MM.1S (cell line): ENCODE measurements around the gene TBATA.

ENCODE experiments used
- DNase-seq: peaks from one replicate; pipeline ENCODE4 v3.0.0-alpha.2; 2015
- H2AFZ ChIP-seq: fragments of 300-600 bp; sonication (generic); 2 replicates; pipeline ENCODE4 v1.6.0; 2016; ENCODE audit warnings: antibody characterized with exemption, low read length
- H3F3A ChIP-seq: fragments of 300-600 bp; sonication (generic); 2 replicates; pipeline ENCODE4 v1.6.1; 2016; ENCODE audit warnings: mild to moderate bottlenecking, antibody characterized with exemption, low read length, moderate library complexity, mixed read lengths; ENCODE audit not compliant: insufficient read depth
- H3K27ac ChIP-seq: fragments of 300-600 bp; sonication (generic); 2 replicates; pipeline ENCODE4 v1.5.1; 2016; ENCODE audit warnings: mild to moderate bottlenecking, low read length
- H3K27me3 ChIP-seq: fragments of 300-600 bp; sonication (generic); replicated peaks from 2 replicates; pipeline ENCODE4 v1.6.0; 2016; ENCODE audit warnings: low read length; ENCODE audit not compliant: insufficient read depth
- H3K36me3 ChIP-seq: fragments of 300-600 bp; sonication (generic); replicated peaks from 2 replicates; pipeline ENCODE4 v1.6.1; 2016; ENCODE audit warnings: mild to moderate bottlenecking, low read length, mixed read lengths; ENCODE audit not compliant: insufficient read depth
- H3K4me1 ChIP-seq: fragments of 300-600 bp; sonication (generic); 2 replicates; pipeline ENCODE4 v1.6.1; 2016; ENCODE audit warnings: low read length, mixed read lengths
- H3K4me2 ChIP-seq: fragments of 300-600 bp; sonication (generic); 2 replicates; pipeline ENCODE4 v1.6.0; 2016; ENCODE audit warnings: low read depth, low read length
- H3K4me3 ChIP-seq: fragments of 300-600 bp; sonication (generic); 2 replicates; pipeline ENCODE4 v1.5.1; 2016; ENCODE audit warnings: low read length, mixed read lengths
- H3K79me2 ChIP-seq: fragments of 300-600 bp; sonication (generic); 2 replicates; pipeline ENCODE4 v1.6.1; 2016; ENCODE audit warnings: mixed run types, low read length, mixed read lengths
- H3K9ac ChIP-seq: fragments of 300-600 bp; sonication (generic); 2 replicates; pipeline ENCODE4 v1.6.1; 2016; ENCODE audit warnings: low read length, mixed read lengths
- H3K9me2 ChIP-seq: fragments of 300-600 bp; sonication (generic); replicated peaks from 2 replicates; pipeline ENCODE4 v1.6.1; 2016; ENCODE audit warnings: mild to moderate bottlenecking, low read length, mixed read lengths; ENCODE audit not compliant: insufficient read depth
- H3K9me3 ChIP-seq: fragments of 300-600 bp; sonication (generic); replicated peaks from 2 replicates; pipeline ENCODE4 v1.6.1; 2016; ENCODE audit warnings: mild to moderate bottlenecking, low read length, mixed read lengths; ENCODE audit not compliant: insufficient read depth
- H4K20me1 ChIP-seq: fragments of 300-600 bp; sonication (generic); 2 replicates; pipeline ENCODE4 v1.6.1; 2016; ENCODE audit warnings: mild to moderate bottlenecking, low read length, moderate library complexity, mixed read lengths; ENCODE audit not compliant: insufficient read depth
- EZH2 ChIP-seq: fragments of 300-600 bp; sonication (generic); optimal IDR thresholded peaks from 2 replicates; pipeline ENCODE3; 2017; ENCODE audit warnings: low read depth, mild to moderate bottlenecking, antibody characterized with exemption, low read length, mixed read lengths
- EZH2phosphoT487 ChIP-seq: fragments of 300-600 bp; sonication (generic); IDR thresholded peaks from 2 replicates; pipeline ENCODE4 v1.6.1; 2018; ENCODE audit warnings: antibody characterized with exemption, low read length
- TF ChIP-seq, protein P1 (sequence below): fragments of 300-600 bp; sonication (generic); IDR thresholded peaks from 2 replicates; pipeline ENCODE4 v1.5.1; 2016; ENCODE audit warnings: antibody characterized with exemption, low read length, mixed read lengths

TBATA gene

DNA sequence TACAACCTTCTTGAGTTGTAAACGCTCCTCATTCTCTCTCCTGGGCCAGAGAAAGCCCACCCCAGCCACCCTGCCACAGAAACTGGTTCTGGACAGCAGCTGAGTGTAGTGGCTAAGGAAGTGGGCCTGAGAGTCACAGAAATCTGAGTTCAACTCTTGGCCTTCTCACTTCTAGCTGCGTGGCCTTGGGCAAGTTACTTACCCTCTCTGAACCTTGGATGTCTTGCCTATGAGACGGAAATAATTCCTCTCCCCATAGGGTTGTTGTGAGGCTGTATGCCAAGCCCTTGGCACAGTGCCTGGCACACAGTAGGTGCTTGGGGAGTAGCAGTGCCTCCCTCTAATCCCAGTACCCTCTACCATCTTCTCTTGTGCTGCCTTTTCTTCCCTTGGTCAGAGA lies 61.4 kb downstream of the TBATA start:
- Histone ChIP-seq H3K27me3 (no peaks in the 10 kb centered on the region), H2AFZ (no peak overlapping the region), H3K4me1 (no peaks in the 10 kb centered on the region), H3K9ac (no peak overlapping the region), H3K4me3 (no peak overlapping the region), H3K79me2 (no peaks in the 10 kb centered on the region), H3K9me2 (no peaks in the 10 kb centered on the region), H3K27ac (no peak overlapping the region), H3K9me3 (no peaks in the 10 kb centered on the region), H3F3A (no peaks in the 10 kb centered on the region), H4K20me1 (no peaks in the 10 kb centered on the region), H3K4me2 (no peak overlapping the region), H3K36me3 (no peaks in the 10 kb centered on the region)
- TF ChIP-seq EZH2 = no peak
- TF ChIP-seq, protein P1, sequence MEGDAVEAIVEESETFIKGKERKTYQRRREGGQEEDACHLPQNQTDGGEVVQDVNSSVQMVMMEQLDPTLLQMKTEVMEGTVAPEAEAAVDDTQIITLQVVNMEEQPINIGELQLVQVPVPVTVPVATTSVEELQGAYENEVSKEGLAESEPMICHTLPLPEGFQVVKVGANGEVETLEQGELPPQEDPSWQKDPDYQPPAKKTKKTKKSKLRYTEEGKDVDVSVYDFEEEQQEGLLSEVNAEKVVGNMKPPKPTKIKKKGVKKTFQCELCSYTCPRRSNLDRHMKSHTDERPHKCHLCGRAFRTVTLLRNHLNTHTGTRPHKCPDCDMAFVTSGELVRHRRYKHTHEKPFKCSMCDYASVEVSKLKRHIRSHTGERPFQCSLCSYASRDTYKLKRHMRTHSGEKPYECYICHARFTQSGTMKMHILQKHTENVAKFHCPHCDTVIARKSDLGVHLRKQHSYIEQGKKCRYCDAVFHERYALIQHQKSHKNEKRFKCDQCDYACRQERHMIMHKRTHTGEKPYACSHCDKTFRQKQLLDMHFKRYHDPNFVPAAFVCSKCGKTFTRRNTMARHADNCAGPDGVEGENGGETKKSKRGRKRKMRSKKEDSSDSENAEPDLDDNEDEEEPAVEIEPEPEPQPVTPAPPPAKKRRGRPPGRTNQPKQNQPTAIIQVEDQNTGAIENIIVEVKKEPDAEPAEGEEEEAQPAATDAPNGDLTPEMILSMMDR = no peak
- TF ChIP-seq EZH2phosphoT487 = no peak
- DNase-seq = no peak

- Histone ChIP-seq H3K4me2 (no peak overlapping the region), H3F3A (no peaks in the 10 kb centered on the region), H4K20me1 (no peaks in the 10 kb centered on the region), H3K4me1 (no peaks in the 10 kb centered on the region), H3K27ac (no peak overlapping the region), H3K4me3 (no peak overlapping the region), H3K36me3 (no peaks in the 10 kb centered on the region), H2AFZ (no peak overlapping the region), H3K9ac (no peak overlapping the region), H3K9me2 (no peaks in the 10 kb centered on the region), H3K79me2 (no peaks in the 10 kb centered on the region), H3K27me3 (no peaks in the 10 kb centered on the region), H3K9me3 (no peaks in the 10 kb centered on the region)
- no peak for DNase-seq
- TF ChIP-seq, protein P1 = no peak
Observed at GRCh38 chr10:70722820-70723424, 62.3 kb downstream of the TBATA start.
